Measurements from ENCODE around the gene KCNK5. TPM values are rescaled to one million over a fixed set of nuclear protein-coding genes. Genes with fewer than 3 reads are reported as not detected.

Gene KCNK5
- total RNA-seq, 2 donors from 2014 or later, result 29.8 to 32.2 TPM

- no peaks in the 10 kb centered on the region for H3K27me3 ChIP-seq (ENCODE audit: control insufficient read depth, insufficient read depth, low read length, poor library complexity, severe bottlenecking)
- H3K9me3 Mint-ChIP-seq, result peaks cover 13% of the 10 kb centered on the region
- H3K27ac ChIP-seq (ENCODE audit: low read depth, low read length), result no peak overlapping the region
- H3K4me3 Mint-ChIP-seq, result no peak overlapping the region
- H3K36me3 ChIP-seq (ENCODE audit: control insufficient read depth, insufficient read depth, low read length), result no peaks in the 10 kb centered on the region
- TF ChIP-seq CTCF (conservative IDR thresholded peaks at IDR 0.05), result no peak
- H3K9me3 ChIP-seq (ENCODE audit: control insufficient read depth, low read length), result peaks cover 13% of the 10 kb centered on the region
- no peak overlapping the region for H3K27ac Mint-ChIP-seq
- peak; percentile 63 for DNase-seq
- peaks cover 4% of the 10 kb centered on the region for H3K27me3 Mint-ChIP-seq (ENCODE audit: insufficient read depth)
- 64 to 93% methylated on average over 2 of the region's 2 CpGs for WGBS, 2 experiments (ENCODE audit: insufficient coverage in 1 of 2, insufficient read length in 1 of 2)
- no peaks in the 10 kb centered on the region for H3K36me3 Mint-ChIP-seq (ENCODE audit: low read depth)
- H3K4me1 Mint-ChIP-seq, result peaks cover 6% of the 10 kb centered on the region
- H3K4me1 ChIP-seq (ENCODE audit: control insufficient read depth, insufficient read depth, low read length), result no peaks in the 10 kb centered on the region
- no peak overlapping the region for H3K9ac ChIP-seq (ENCODE audit: extremely low read depth, low read length, poor library complexity, severe bottlenecking)
- H3K4me3 ChIP-seq (ENCODE audit: low read length), result no peak overlapping the region
Observed at GRCh38 chr6:39256294-39256940, 27.1 kb upstream of the KCNK5 start.

- no peak for TF ChIP-seq CTCF (conservative IDR thresholded peaks at IDR 0.05)
- Mint-ChIP-seq H3K27ac (no peak overlapping the region), H3K9me3 (peaks cover 13% of the 10 kb centered on the region), H3K36me3 (ENCODE audit: low read depth) (no peaks in the 10 kb centered on the region), H3K4me3 (no peak overlapping the region), H3K27me3 (ENCODE audit: insufficient read depth) (peaks cover 4% of the 10 kb centered on the region), H3K4me1 (peaks cover 6% of the 10 kb centered on the region)
- Histone ChIP-seq H3K27ac (ENCODE audit: low read depth, low read length) (no peak overlapping the region), H3K9ac (ENCODE audit: extremely low read depth, low read length, poor library complexity, severe bottlenecking) (no peak overlapping the region), H3K9me3 (ENCODE audit: control insufficient read depth, low read length) (peaks cover 13% of the 10 kb centered on the region), H3K4me1 (ENCODE audit: control insufficient read depth, insufficient read depth, low read length) (no peaks in the 10 kb centered on the region), H3K27me3 (ENCODE audit: control insufficient read depth, insufficient read depth, low read length, poor library complexity, severe bottlenecking) (no peaks in the 10 kb centered on the region), H3K4me3 (ENCODE audit: low read length) (no peak overlapping the region), H3K36me3 (ENCODE audit: control insufficient read depth, insufficient read depth, low read length) (no peaks in the 10 kb centered on the region)
- DNase-seq, result no peak
- WGBS, 2 experiments (ENCODE audit: insufficient coverage in 1 of 2, insufficient read length in 1 of 2), result 93 to 94% methylated on average over 3 to 4 of the region's 4 CpGs
Observed at GRCh38 chr6:39254999-39255535, 25.8 kb upstream of the KCNK5 start.

GRCh38 chr6:39251406-39251805, 22.1 kb upstream of the KCNK5 start:
- Histone ChIP-seq H3K9me3 (ENCODE audit: control insufficient read depth, low read length) (peaks cover 13% of the 10 kb centered on the region), H3K27ac (ENCODE audit: low read depth, low read length) (no peak overlapping the region), H3K36me3 (ENCODE audit: control insufficient read depth, insufficient read depth, low read length) (no peaks in the 10 kb centered on the region), H3K9ac (ENCODE audit: extremely low read depth, low read length, poor library complexity, severe bottlenecking) (no peak overlapping the region), H3K4me3 (ENCODE audit: low read length) (no peak overlapping the region), H3K4me1 (ENCODE audit: control insufficient read depth, insufficient read depth, low read length) (no peaks in the 10 kb centered on the region), H3K27me3 (ENCODE audit: control insufficient read depth, insufficient read depth, low read length, poor library complexity, severe bottlenecking) (no peaks in the 10 kb centered on the region)
- 58 to 81% methylated on average over 5 to 8 of the region's 8 CpGs for WGBS, 2 experiments (ENCODE audit: insufficient coverage in 1 of 2, insufficient read length in 1 of 2)
- H3K27ac Mint-ChIP-seq, result no peak overlapping the region
- no peaks in the 10 kb centered on the region for H3K36me3 Mint-ChIP-seq (ENCODE audit: low read depth)
- no peak for DNase-seq
- H3K4me3 Mint-ChIP-seq, result no peak overlapping the region
- peaks cover 13% of the 10 kb centered on the region for H3K9me3 Mint-ChIP-seq
- H3K27me3 Mint-ChIP-seq (ENCODE audit: insufficient read depth), result peaks cover 4% of the 10 kb centered on the region
- H3K4me1 Mint-ChIP-seq, result peaks cover 9% of the 10 kb centered on the region
- TF ChIP-seq CTCF (conservative IDR thresholded peaks at IDR 0.05), result no peak
